ENCODE data around the gene C12orf42. TPM values are rescaled to one million over a fixed set of nuclear protein-coding genes. Genes with fewer than 3 reads are reported as not detected.

Gene C12orf42
- total RNA-seq, 1 experiment from 2014 or later: not detected

- no peak for TF ChIP-seq CTCF (conservative IDR thresholded peaks at IDR 0.05)
- no peaks in the 10 kb centered on the region for H4K20me1 ChIP-seq (ENCODE audit: control insufficient read depth, insufficient read depth, insufficient read length)
These were observed 63.8 kb downstream of the C12orf42 start for GRCh38 chr12:103431950-103432349.

More at GRCh38 chr12:103431950-103432349, 63.8 kb downstream of the C12orf42 start:
- Histone ChIP-seq H2BK20ac (ENCODE audit: low read depth, low read length, poor library complexity, severe bottlenecking) (no peak overlapping the region), H2BK12ac (ENCODE audit: insufficient read length, low read depth, low read length) (no peak overlapping the region), H3T11ph (ENCODE audit: low read length) (no peak overlapping the region), H3K79me1 (ENCODE audit: insufficient read depth, low read depth, low read length, poor library complexity, severe bottlenecking) (no peaks in the 10 kb centered on the region), H2BK120ac (ENCODE audit: low read depth, low read length, poor library complexity, severe bottlenecking) (no peak overlapping the region), H3K27me3 (ENCODE audit: insufficient read depth, low read length) (no peaks in the 10 kb centered on the region), H4K5ac (ENCODE audit: insufficient read length, low read depth, low read length) (no peak overlapping the region), H4K8ac (replicated peaks; ENCODE audit: insufficient read length, low read depth, low read length) (no peak overlapping the region), H3K18ac (ENCODE audit: insufficient read length, low read depth, low read length) (no peak overlapping the region), H2BK5ac (ENCODE audit: insufficient read length, low read length) (no peak overlapping the region), H3K4ac (ENCODE audit: low read depth, low read length) (no peak overlapping the region), H3K56ac (ENCODE audit: insufficient read length, low read depth, low read length) (no peak overlapping the region), H3K4me2 (ENCODE audit: insufficient read depth, insufficient read length, low read length) (no peak overlapping the region), H3K27ac (ENCODE audit: insufficient read length, low read depth, low read length) (no peak overlapping the region), H2AK5ac (ENCODE audit: insufficient read length, low read length) (no peak overlapping the region), H3K23ac (ENCODE audit: insufficient read length, low read depth, low read length) (no peak overlapping the region), H4K91ac (ENCODE audit: insufficient read length, low read depth, low read length) (no peak overlapping the region), H3K9ac (ENCODE audit: extremely low read depth, insufficient read length, low read length) (no peak overlapping the region), H2AFZ (ENCODE audit: low read length) (no peak overlapping the region), H2BK15ac (ENCODE audit: low read depth, low read length) (no peak overlapping the region), H3K4me1 (ENCODE audit: insufficient read depth, low read length) (no peaks in the 10 kb centered on the region), H3K79me2 (ENCODE audit: insufficient read depth, low read length) (no peaks in the 10 kb centered on the region), H3K9me3 (ENCODE audit: control insufficient read depth, low read depth, low read length) (no peaks in the 10 kb centered on the region), H3K23me2 (ENCODE audit: insufficient read length, low read depth, low read length, poor library complexity, severe bottlenecking) (no peaks in the 10 kb centered on the region), H3K14ac (ENCODE audit: insufficient read depth, low read length) (no peak overlapping the region)
- H3K4me1 Mint-ChIP-seq: peaks cover 3 to 9% of the 10 kb centered on the region in 2 experiments
- peaks cover 11 to 16% of the 10 kb centered on the region in 2 experiments; a peak in 3 of 5 replicates for H3K9me3 Mint-ChIP-seq
- peaks cover 4 to 13% (median 6%) of the 10 kb centered on the region in 3 experiments for H3K36me3 Mint-ChIP-seq (ENCODE audit: insufficient read depth in 1 of 3, low read depth in 3 of 3)
- H3K4me3 Mint-ChIP-seq: no peak overlapping the region
- peaks cover 2% of the 10 kb centered on the region for H3K27me3 Mint-ChIP-seq (ENCODE audit: low read depth)
- H3K27ac Mint-ChIP-seq: no peak overlapping the region
- WGBS (ENCODE audit: extremely low coverage, insufficient read length, low lambda C conversion rate): no CpG with 5 or more reads among the region's 2 CpGs
- DNase-seq: no peak
